GM12878 (cell line): ENCODE data around the gene P2RX6. TPM values are rescaled to one million over a fixed set of nuclear protein-coding genes. Genes with fewer than 3 reads are reported as not detected.

Source experiments
- ATAC-seq: fragments of 200-7000 bp; cut with Tn5 transposase; 3 replicates; pipeline ENCODE4 v1.9.1; 2020; ENCODE audit warnings: mild to moderate bottlenecking, moderate library complexity
- BruUV-seq: library from RNA; stranded (reverse); fragments of 400-500 nt; replicated peaks from 2 replicates; lab custom pipeline; 2021; lab: Mats Ljungman, UMichigan
- CTCF ChIA-PET: fragments of 300-600 bp; sonication (Branson Sonifier 250); formaldehyde crosslinking; extraction: SDS; loops from one replicate; lab custom pipeline; 2021; ENCODE audit warnings: inconsistent platforms; lab: Yijun Ruan, JAX
- POLR2A ChIA-PET: fragments of 350-600 bp; formaldehyde crosslinking; extraction: SDS; loops from one replicate; lab custom pipeline; 2021; ENCODE audit warnings: inconsistent platforms; lab: Charles Lee
- RAD21 ChIA-PET: fragments of 300-600 bp; sonication (Branson Sonifier 250); formaldehyde crosslinking; loops from one replicate; lab custom pipeline; 2023; ENCODE audit warnings: antibody characterized with exemption; ENCODE audit not compliant: unreplicated experiment; lab: Charles Lee
- SMC1A ChIA-PET: fragments of 300-600 bp; sonication (Branson Sonifier 250); formaldehyde crosslinking; loops from one replicate; lab custom pipeline; 2023; ENCODE audit not compliant: unreplicated experiment, uncharacterized antibody; lab: Charles Lee
- DNase-seq: peaks from one replicate; pipeline ENCODE4 v3.0.0-alpha.2; 2011; ENCODE audit warnings: low read depth, low spot score
- FAIRE-seq: peaks from 3 replicates; lab custom pipeline; 2011; peaks lifted over from hg19 to GRCh38; lab: Jason Lieb, UNC
- H2AFZ ChIP-seq: 2 replicates; pipeline ENCODE4 v1.6.0; 2011; ENCODE audit warnings: low read depth, low read length, control low read depth; ENCODE audit not compliant: control insufficient read depth
- H3K27ac ChIP-seq: 2 replicates; pipeline ENCODE4 v1.5.1; 2011; ENCODE audit warnings: control low read depth; ENCODE audit not compliant: control insufficient read depth, insufficient read depth
- H3K27me3 ChIP-seq, 2 experiments: replicated peaks in 1 of 2; 2 replicates each; pipeline versions ENCODE4 v1.6.0 to v1.6.1; 2011; ENCODE audit warnings: low read length in 1 of 2; ENCODE audit not compliant: control insufficient read depth in 2 of 2, insufficient read depth in 2 of 2
- H3K36me3 ChIP-seq, 2 experiments: 2 replicates each; pipeline ENCODE4 v1.5.1; 2011; ENCODE audit warnings: low read length in 1 of 2; ENCODE audit not compliant: control insufficient read depth in 2 of 2, insufficient read depth in 2 of 2
- H3K4me1 ChIP-seq: 2 replicates; pipeline ENCODE4 v1.6.1; 2011; ENCODE audit warnings: mild to moderate bottlenecking, low read length, moderate library complexity, mixed read lengths; ENCODE audit not compliant: control insufficient read depth, insufficient read depth
- H3K4me2 ChIP-seq: 2 replicates; pipeline ENCODE4 v1.6.0; 2011; ENCODE audit warnings: control low read depth; ENCODE audit not compliant: control insufficient read depth, insufficient read depth
- H3K4me3 ChIP-seq: fragments of 200-600 bp; sonication (generic); 2 replicates; pipeline ENCODE4 v1.5.1; 2016
- H3K79me2 ChIP-seq: 2 replicates; pipeline ENCODE4 v1.6.0; 2011; ENCODE audit warnings: low read length; ENCODE audit not compliant: control insufficient read depth, insufficient read depth
- H3K9ac ChIP-seq: 2 replicates; pipeline ENCODE4 v1.8.0; 2011; ENCODE audit warnings: low read length, control low read depth, mixed read lengths; ENCODE audit not compliant: control insufficient read depth, insufficient read depth
- H3K9me3 ChIP-seq: replicated peaks from 3 replicates; pipeline ENCODE4 v1.5.1; 2011; ENCODE audit warnings: mild to moderate bottlenecking, low read length; ENCODE audit not compliant: control insufficient read depth, insufficient read depth
- H4K20me1 ChIP-seq: 2 replicates; pipeline ENCODE4 v1.6.0; 2011; ENCODE audit not compliant: control insufficient read depth, insufficient read depth
- CHD4 ChIP-seq: fragments of 200-600 bp; sonication (generic); IDR thresholded peaks from 2 replicates; pipeline ENCODE4 v1.6.1; 2016; ENCODE audit warnings: mild to moderate bottlenecking
- CREB1 ChIP-seq: IDR thresholded peaks from 2 replicates; pipeline ENCODE4 v1.6.1; 2012; ENCODE audit warnings: low read depth, mild to moderate bottlenecking, inconsistent platforms
- GABPA ChIP-seq: IDR thresholded peaks from 2 replicates; pipeline ENCODE4 v1.6.1; 2014; ENCODE audit warnings: antibody characterized with exemption, low read depth, mild to moderate bottlenecking, inconsistent platforms
- IKZF2 ChIP-seq, 2 experiments: fragments of 450-650 bp; IDR thresholded peaks; 2 replicates each; pipeline ENCODE4 v1.6.1; 2017; ENCODE audit warnings: mild to moderate bottlenecking in 2 of 2, moderate library complexity in 2 of 2
- LARP7 ChIP-seq: fragments of 450-650 bp; IDR thresholded peaks from 2 replicates; pipeline ENCODE4 v1.6.1; 2017; ENCODE audit warnings: mild to moderate bottlenecking
- MLLT1 ChIP-seq: fragments of 450-650 bp; IDR thresholded peaks from 2 replicates; pipeline ENCODE4 v1.6.1; 2016; ENCODE audit warnings: mild to moderate bottlenecking
- PML ChIP-seq: IDR thresholded peaks from 2 replicates; pipeline ENCODE4 v1.6.1; 2012; ENCODE audit warnings: low read length, inconsistent platforms
- STAT1 ChIP-seq: fragments of 450-650 bp; conservative IDR thresholded peaks from 2 replicates; pipeline ENCODE4 v1.6.1; 2014; ENCODE audit warnings: antibody characterized with exemption, mild to moderate bottlenecking
- STAT3 ChIP-seq: IDR thresholded peaks from 2 replicates; pipeline ENCODE4 v1.6.1; 2011; ENCODE audit warnings: low read depth, low read length, improper control_type of control experiment
- TCF12 ChIP-seq: IDR thresholded peaks from 2 replicates; pipeline ENCODE4 v1.6.1; 2011; ENCODE audit warnings: low read depth, mild to moderate bottlenecking, low read length
- ZZZ3 ChIP-seq: IDR thresholded peaks from 2 replicates; pipeline ENCODE4 v1.6.1; 2011; ENCODE audit warnings: low read depth; ENCODE audit not compliant: control insufficient read depth, insufficient read length
- WGBS: methylation state at CpG from one replicate; pipeline ENCODE4 v1.1.6; 2016; ENCODE audit warnings: low lambda C conversion rate; ENCODE audit not compliant: insufficient replicate concordance, insufficient coverage; ENCODE audit errors: missing lambda C conversion rate; 5-methylcytosine and 5-hydroxymethylcytosine counted together
- in situ Hi-C: fragments of 300-500 bp; cut with MboI; formaldehyde crosslinking; loops from 9 replicates; pipeline ENCODE4 v1.14.3; 2018; ENCODE audit warnings: mixed read lengths
- intact Hi-C: fragments of 100-400 bp; cut with micrococcal nuclease; formaldehyde crosslinking; loops from one replicate; pipeline ENCODE4 v1.14.2; 2022; ENCODE audit not compliant: unreplicated experiment
- polyA plus RNA-seq, 11 experiments: library from polyadenylated mRNA; depleted of rRNA in 4 of 11; unstranded in 6 of 11; stranded (reverse) in 5 of 11; fragments of >200 nt; fragmentation: Nextera tagmentation in 4 of 11; fragmentation: Illumina TruSeq in 1 of 11; extraction: Ambion mirVana in 4 of 11; extraction: Trizol in 1 of 11; gene quantifications; 1 replicate in 1 of 11; 2 replicates in 10 of 11; pipeline versions ENCODE4 v1.2.1 to v1.2.3, GENCODE V29; 2011 to 2016; ENCODE audit warnings: inconsistent platforms in 2 of 11, missing spikeins in 2 of 11, low read depth in 1 of 11
- total RNA-seq, 4 experiments: library from RNA; depleted of rRNA in 3 of 4; stranded (reverse); fragments of >200 nt in 3 of 4; fragmentation: Illumina TruSeq in 1 of 4; extraction: Trizol in 1 of 4; gene quantifications; 2 replicates each; pipeline versions ENCODE4 v1.2.1 to v1.2.3, GENCODE V29; 2013 to 2021
- TF ChIP-seq, protein P1 (sequence below): fragments of 450-650 bp; formaldehyde crosslinking; IDR thresholded peaks from 2 replicates; pipeline ENCODE4 v1.5.0; 2022; ENCODE audit warnings: mild to moderate bottlenecking, missing genetic modification characterization
- TF ChIP-seq, protein P2 (sequence below): fragments of 450-650 bp; IDR thresholded peaks from 2 replicates; pipeline ENCODE4 v1.6.1; 2017; ENCODE audit warnings: antibody characterized with exemption, mild to moderate bottlenecking, moderate library complexity

Gene P2RX6
- total and polyA plus RNA-seq, 10 of the 15 experiments (the other 5 are each of a cell fraction or from before 2014, with no cell fraction given) = 0.03 to 0.21 (median 0.07) TPM; not detected in 5

- TF ChIP-seq IKZF2 (IDR thresholded peaks at IDR 0.05) (no peak), CREB1 (no peak), ZZZ3 (no peak), STAT3 (no peak)
- TF ChIP-seq, protein P1, sequence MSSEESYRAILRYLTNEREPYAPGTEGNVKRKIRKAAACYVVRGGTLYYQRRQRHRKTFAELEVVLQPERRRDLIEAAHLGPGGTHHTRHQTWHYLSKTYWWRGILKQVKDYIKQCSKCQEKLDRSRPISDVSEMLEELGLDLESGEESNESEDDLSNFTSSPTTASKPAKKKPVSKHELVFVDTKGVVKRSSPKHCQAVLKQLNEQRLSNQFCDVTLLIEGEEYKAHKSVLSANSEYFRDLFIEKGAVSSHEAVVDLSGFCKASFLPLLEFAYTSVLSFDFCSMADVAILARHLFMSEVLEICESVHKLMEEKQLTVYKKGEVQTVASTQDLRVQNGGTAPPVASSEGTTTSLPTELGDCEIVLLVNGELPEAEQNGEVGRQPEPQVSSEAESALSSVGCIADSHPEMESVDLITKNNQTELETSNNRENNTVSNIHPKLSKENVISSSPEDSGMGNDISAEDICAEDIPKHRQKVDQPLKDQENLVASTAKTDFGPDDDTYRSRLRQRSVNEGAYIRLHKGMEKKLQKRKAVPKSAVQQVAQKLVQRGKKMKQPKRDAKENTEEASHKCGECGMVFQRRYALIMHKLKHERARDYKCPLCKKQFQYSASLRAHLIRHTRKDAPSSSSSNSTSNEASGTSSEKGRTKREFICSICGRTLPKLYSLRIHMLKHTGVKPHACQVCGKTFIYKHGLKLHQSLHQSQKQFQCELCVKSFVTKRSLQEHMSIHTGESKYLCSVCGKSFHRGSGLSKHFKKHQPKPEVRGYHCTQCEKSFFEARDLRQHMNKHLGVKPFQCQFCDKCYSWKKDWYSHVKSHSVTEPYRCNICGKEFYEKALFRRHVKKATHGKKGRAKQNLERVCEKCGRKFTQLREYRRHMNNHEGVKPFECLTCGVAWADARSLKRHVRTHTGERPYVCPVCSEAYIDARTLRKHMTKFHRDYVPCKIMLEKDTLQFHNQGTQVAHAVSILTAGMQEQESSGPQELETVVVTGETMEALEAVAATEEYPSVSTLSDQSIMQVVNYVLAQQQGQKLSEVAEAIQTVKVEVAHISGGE (CRISPR knock-in tag) = no peak
Observed at GRCh38 chr22:21054046-21054713, 39.2 kb downstream of the P2RX6 start (continued).

GRCh38 chr22:21054714-21055563, 40.0 kb downstream of the P2RX6 start:
- Histone ChIP-seq H4K20me1 (no peaks in the 10 kb centered on the region), H3K9ac (no peak overlapping the region), H3K4me1 (peaks cover 17% of the 10 kb centered on the region), H3K9me3 (no peaks in the 10 kb centered on the region), H3K36me3 (no peaks in the 10 kb centered on the region), H3K4me2 (no peak overlapping the region), H2AFZ (no peak overlapping the region), H3K79me2 (no peaks in the 10 kb centered on the region), H3K4me3 (no peak overlapping the region), H3K27ac (no peak overlapping the region), H3K27me3 (no peaks in the 10 kb centered on the region; a peak in 2 of 4 replicates)
- intact Hi-C loops (no loop called here), in situ Hi-C loops (no loop called here)
- ChIA-PET CTCF (no interaction called here), SMC1A (no interaction called here), RAD21 (no interaction called here), POLR2A (no interaction called here)
- ATAC-seq = no peak
- FAIRE-seq = no peak
- WGBS = 57% methylated on average over 11 of the region's 11 CpGs
- no peak for DNase-seq
- TF ChIP-seq, protein P2, sequence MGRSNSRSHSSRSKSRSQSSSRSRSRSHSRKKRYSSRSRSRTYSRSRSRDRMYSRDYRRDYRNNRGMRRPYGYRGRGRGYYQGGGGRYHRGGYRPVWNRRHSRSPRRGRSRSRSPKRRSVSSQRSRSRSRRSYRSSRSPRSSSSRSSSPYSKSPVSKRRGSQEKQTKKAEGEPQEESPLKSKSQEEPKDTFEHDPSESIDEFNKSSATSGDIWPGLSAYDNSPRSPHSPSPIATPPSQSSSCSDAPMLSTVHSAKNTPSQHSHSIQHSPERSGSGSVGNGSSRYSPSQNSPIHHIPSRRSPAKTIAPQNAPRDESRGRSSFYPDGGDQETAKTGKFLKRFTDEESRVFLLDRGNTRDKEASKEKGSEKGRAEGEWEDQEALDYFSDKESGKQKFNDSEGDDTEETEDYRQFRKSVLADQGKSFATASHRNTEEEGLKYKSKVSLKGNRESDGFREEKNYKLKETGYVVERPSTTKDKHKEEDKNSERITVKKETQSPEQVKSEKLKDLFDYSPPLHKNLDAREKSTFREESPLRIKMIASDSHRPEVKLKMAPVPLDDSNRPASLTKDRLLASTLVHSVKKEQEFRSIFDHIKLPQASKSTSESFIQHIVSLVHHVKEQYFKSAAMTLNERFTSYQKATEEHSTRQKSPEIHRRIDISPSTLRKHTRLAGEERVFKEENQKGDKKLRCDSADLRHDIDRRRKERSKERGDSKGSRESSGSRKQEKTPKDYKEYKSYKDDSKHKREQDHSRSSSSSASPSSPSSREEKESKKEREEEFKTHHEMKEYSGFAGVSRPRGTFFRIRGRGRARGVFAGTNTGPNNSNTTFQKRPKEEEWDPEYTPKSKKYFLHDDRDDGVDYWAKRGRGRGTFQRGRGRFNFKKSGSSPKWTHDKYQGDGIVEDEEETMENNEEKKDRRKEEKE = no peak
- no peak for TF ChIP-seq IKZF2 (IDR thresholded peaks at IDR 0.05)
- no peak for TF ChIP-seq TCF12
- no peak for TF ChIP-seq STAT1
- no peak for TF ChIP-seq LARP7
- TF ChIP-seq PML = no peak
- no peak for TF ChIP-seq CHD4
- TF ChIP-seq MLLT1 = no peak
- no peak for TF ChIP-seq GABPA
- no TSS peak for BruUV-seq
